K562 (cell line): ENCODE measurements around the gene AFF1. TPM values are rescaled to one million over a fixed set of nuclear protein-coding genes. Genes with fewer than 3 reads are reported as not detected.

Experiments
- CBX3 ChIP-seq, 2 experiments: IDR thresholded peaks; 1 replicate in 1 of 2; 2 replicates in 1 of 2; pipeline ENCODE4 v1.6.1; 2012; ENCODE audit warnings: inconsistent platforms in 2 of 2, low read length in 2 of 2, borderline replicate concordance in 1 of 2, control low read depth in 1 of 2
- DIDO1 ChIP-seq: fragments of 450-650 bp; IDR thresholded peaks from 2 replicates; pipeline ENCODE4 v1.6.1; 2016; ENCODE audit warnings: low read depth, missing biosample characterization, missing genetic modification characterization
- DPF2 ChIP-seq: fragments of 450-650 bp; IDR thresholded peaks from 2 replicates; pipeline ENCODE4 v1.6.1; 2016
- GATA2 ChIP-seq: sonication (generic); formaldehyde crosslinking; IDR thresholded peaks from 2 replicates; pipeline ENCODE4 v1.4.0; 2020; ENCODE audit warnings: mild to moderate bottlenecking, missing genetic modification reagents
- HDAC3 ChIP-seq: fragments of 450-650 bp; IDR thresholded peaks from 2 replicates; pipeline ENCODE4 v1.6.1; 2018; ENCODE audit warnings: borderline replicate concordance, mild to moderate bottlenecking, moderate library complexity; ENCODE audit not compliant: partially characterized antibody
- HDGF ChIP-seq: fragments of 450-650 bp; IDR thresholded peaks from 2 replicates; pipeline ENCODE4 v1.6.1; 2016
- KDM1A ChIP-seq, 2 experiments: fragments of 450-650 bp; IDR thresholded peaks; 2 replicates each; pipeline ENCODE4 v1.6.1; 2016; ENCODE audit warnings: mild to moderate bottlenecking in 2 of 2
- KLF16 ChIP-seq: IDR thresholded peaks from 2 replicates; pipeline ENCODE4 v1.6.1; 2016; ENCODE audit warnings: antibody characterized with exemption
- MXI1 ChIP-seq: IDR thresholded peaks from 2 replicates; pipeline ENCODE4 v1.6.1; 2011; ENCODE audit warnings: low read depth, mild to moderate bottlenecking, improper control_type of control experiment, low read length
- NCOA1 ChIP-seq: fragments of 450-650 bp; IDR thresholded peaks from 2 replicates; pipeline ENCODE4 v1.6.1; 2016; ENCODE audit warnings: low read depth
- SMARCE1 ChIP-seq: fragments of 450-650 bp; IDR thresholded peaks from 2 replicates; pipeline ENCODE4 v1.7.1; 2016; ENCODE audit warnings: mild to moderate bottlenecking
- ZNF212 ChIP-seq: fragments of 450-650 bp; formaldehyde crosslinking; IDR thresholded peaks from 2 replicates; pipeline ENCODE4 v1.4.0; 2020; ENCODE audit warnings: mild to moderate bottlenecking
- polyA plus RNA-seq, 8 experiments: library from polyadenylated mRNA; depleted of rRNA in 4 of 8; stranded (reverse) in 5 of 8; unstranded in 3 of 8; fragments of >200 nt; fragmentation: Nextera tagmentation in 2 of 8; fragmentation: Illumina TruSeq in 1 of 8; extraction: Ambion mirVana in 2 of 8; extraction: Trizol in 1 of 8; gene quantifications; 2 replicates each; pipeline versions ENCODE4 v1.2.1 to v1.2.3, GENCODE V29; 2011 to 2014; ENCODE audit warnings: inconsistent platforms in 1 of 8, missing spikeins in 1 of 8
- total RNA-seq, 7 experiments: library from RNA; depleted of rRNA in 6 of 7; stranded (reverse); fragments of >200 nt in 6 of 7; fragmentation: Illumina TruSeq in 2 of 7; extraction: Trizol in 2 of 7; gene quantifications; 2 replicates each; pipeline versions ENCODE4 v1.2.1 to v1.2.3, GENCODE V29; 2011 to 2021; ENCODE audit warnings: low replicate concordance in 1 of 7
- TF ChIP-seq, protein P1 (sequence below), 3 experiments: IDR thresholded peaks in 2 of 3; conservative IDR thresholded peaks in 1 of 3; 2 replicates each; pipeline ENCODE4 v1.5.1; 2011 to 2012; ENCODE audit warnings: low read length in 3 of 3, mild to moderate bottlenecking in 3 of 3, control low read depth in 2 of 3, improper control_type of control experiment in 1 of 3, inconsistent platforms in 1 of 3, low read depth in 1 of 3, mixed read lengths in 1 of 3, moderate library complexity in 1 of 3; ENCODE audit not compliant: insufficient read depth in 2 of 3
- TF ChIP-seq, protein P2 (sequence below), 2 experiments: fragments of 450-650 bp in 1 of 2; sonication (generic) in 1 of 2; formaldehyde crosslinking in 1 of 2; IDR thresholded peaks in 1 of 2; conservative IDR thresholded peaks in 1 of 2; 2 replicates each; pipeline versions ENCODE4 v1.6.1 to v1.8.1; 2016 to 2023; ENCODE audit warnings: mild to moderate bottlenecking in 2 of 2, moderate library complexity in 2 of 2, inconsistent platforms in 1 of 2, missing genetic modification reagents in 1 of 2
- TF ChIP-seq, protein P3 (sequence below): sonication (generic); formaldehyde crosslinking; IDR thresholded peaks from 2 replicates; pipeline ENCODE4 v1.9.0; 2022; ENCODE audit warnings: mild to moderate bottlenecking, missing genetic modification reagents
- TF ChIP-seq, protein P4 (sequence below): sonication (generic); formaldehyde crosslinking; IDR thresholded peaks from 2 replicates; pipeline ENCODE4 v1.8.0; 2023; ENCODE audit warnings: mild to moderate bottlenecking, missing genetic modification reagents
- TF ChIP-seq, protein P5 (sequence below): fragments of 250-450 bp; sonication (Bioruptor Pico); IDR thresholded peaks from 2 replicates; pipeline ENCODE4 v1.5.0; 2020; ENCODE audit warnings: mild to moderate bottlenecking

Gene AFF1
- total and polyA plus RNA-seq, 9 of the 15 experiments (the other 6 are each of a cell fraction or from before 2014, with no cell fraction given), result 4.1 to 47.5 (median 17.2) TPM

DNA sequence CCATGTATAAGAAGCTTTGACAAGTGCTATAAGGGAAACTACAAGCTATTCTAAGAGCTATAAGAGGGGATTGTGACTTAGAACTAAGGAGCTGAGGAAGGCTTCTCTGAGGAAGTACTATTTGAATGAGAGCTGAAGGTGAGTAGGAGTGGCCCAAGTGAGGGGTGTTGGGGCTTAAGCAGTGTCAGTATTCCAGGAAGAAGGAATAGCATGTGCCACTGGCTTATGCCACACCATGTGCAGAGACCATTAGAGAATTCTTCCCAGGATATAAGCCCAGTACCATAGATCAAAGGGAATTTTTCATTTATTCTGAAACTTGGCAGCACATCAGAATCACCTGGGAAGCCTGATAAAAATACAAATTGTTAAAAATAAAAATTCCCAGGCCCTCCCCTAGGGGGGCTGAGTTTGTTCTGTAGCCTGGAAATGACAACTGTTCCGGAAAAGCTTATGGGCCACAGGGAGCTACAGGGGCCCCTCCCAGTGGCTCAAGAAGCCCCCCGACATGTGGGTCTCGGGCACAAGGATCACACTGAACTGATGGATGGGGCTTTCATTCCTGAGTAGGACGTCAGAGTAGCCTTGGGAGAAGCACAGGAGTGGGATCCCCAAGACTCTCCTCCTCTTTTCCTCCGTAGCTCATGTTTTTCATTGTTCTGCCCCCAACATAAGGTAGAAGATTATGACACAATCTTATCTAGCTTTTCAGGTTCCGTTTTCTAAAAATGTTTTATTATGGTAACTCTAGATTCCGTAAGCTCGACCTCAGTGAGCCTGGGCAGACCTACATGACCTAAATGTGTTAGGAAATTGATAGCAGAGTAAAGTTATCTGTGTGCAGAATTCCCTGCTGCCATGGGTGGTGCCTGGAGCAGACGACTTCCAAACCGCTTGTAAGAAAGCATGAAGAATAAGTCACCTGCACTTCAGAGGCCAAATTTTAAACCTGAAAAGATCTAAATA, 119.3 kb downstream of the AFF1 start (continued):
- TF ChIP-seq, protein P1, sequence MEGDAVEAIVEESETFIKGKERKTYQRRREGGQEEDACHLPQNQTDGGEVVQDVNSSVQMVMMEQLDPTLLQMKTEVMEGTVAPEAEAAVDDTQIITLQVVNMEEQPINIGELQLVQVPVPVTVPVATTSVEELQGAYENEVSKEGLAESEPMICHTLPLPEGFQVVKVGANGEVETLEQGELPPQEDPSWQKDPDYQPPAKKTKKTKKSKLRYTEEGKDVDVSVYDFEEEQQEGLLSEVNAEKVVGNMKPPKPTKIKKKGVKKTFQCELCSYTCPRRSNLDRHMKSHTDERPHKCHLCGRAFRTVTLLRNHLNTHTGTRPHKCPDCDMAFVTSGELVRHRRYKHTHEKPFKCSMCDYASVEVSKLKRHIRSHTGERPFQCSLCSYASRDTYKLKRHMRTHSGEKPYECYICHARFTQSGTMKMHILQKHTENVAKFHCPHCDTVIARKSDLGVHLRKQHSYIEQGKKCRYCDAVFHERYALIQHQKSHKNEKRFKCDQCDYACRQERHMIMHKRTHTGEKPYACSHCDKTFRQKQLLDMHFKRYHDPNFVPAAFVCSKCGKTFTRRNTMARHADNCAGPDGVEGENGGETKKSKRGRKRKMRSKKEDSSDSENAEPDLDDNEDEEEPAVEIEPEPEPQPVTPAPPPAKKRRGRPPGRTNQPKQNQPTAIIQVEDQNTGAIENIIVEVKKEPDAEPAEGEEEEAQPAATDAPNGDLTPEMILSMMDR (IDR thresholded peaks at IDR 0.05 in 2 of 3, conservative IDR thresholded peaks at IDR 0.05 in 1 of 3; ENCODE audit: insufficient read depth in 2 of 3, low read depth in 1 of 3, low read length in 3 of 3), result peak in 1 of 3 experiments; percentile 27; a peak in 1 of 6 replicates
- TF ChIP-seq, protein P2, sequence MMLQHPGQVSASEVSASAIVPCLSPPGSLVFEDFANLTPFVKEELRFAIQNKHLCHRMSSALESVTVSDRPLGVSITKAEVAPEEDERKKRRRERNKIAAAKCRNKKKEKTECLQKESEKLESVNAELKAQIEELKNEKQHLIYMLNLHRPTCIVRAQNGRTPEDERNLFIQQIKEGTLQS (IDR thresholded peaks at IDR 0.05), result peak; percentile 26; the same call in 1 of the 2 replicates
- TF ChIP-seq, protein P2 (CRISPR knock-in tag; conservative IDR thresholded peaks at IDR 0.05), result no peak
- TF ChIP-seq KLF16, result peak; percentile 91
- peak; percentile 76 for TF ChIP-seq GATA2 (CRISPR knock-in tag)
- TF ChIP-seq SMARCE1, result peak; percentile 46; the same call in 1 of the 2 replicates
- peak; percentile 46; the same call in 1 of the 2 replicates for TF ChIP-seq MXI1
- TF ChIP-seq, protein P3, sequence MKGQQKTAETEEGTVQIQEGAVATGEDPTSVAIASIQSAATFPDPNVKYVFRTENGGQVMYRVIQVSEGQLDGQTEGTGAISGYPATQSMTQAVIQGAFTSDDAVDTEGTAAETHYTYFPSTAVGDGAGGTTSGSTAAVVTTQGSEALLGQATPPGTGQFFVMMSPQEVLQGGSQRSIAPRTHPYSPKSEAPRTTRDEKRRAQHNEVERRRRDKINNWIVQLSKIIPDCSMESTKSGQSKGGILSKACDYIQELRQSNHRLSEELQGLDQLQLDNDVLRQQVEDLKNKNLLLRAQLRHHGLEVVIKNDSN (CRISPR knock-in tag), result no peak
- no peak for TF ChIP-seq HDGF
- no peak for TF ChIP-seq CBX3 (IDR thresholded peaks at IDR 0.05; ENCODE audit: borderline replicate concordance in 1 of 2, low read length in 2 of 2)
- no peak for TF ChIP-seq ZNF212
- TF ChIP-seq DIDO1 (tag), result no peak
- TF ChIP-seq DPF2, result peak; percentile 82
- TF ChIP-seq NCOA1, result peak; percentile 28; the same call in 1 of the 2 replicates
- peak; percentile 50 to 59; a peak in 3 of 4 replicates for TF ChIP-seq KDM1A (IDR thresholded peaks at IDR 0.05)
- TF ChIP-seq, protein P4, sequence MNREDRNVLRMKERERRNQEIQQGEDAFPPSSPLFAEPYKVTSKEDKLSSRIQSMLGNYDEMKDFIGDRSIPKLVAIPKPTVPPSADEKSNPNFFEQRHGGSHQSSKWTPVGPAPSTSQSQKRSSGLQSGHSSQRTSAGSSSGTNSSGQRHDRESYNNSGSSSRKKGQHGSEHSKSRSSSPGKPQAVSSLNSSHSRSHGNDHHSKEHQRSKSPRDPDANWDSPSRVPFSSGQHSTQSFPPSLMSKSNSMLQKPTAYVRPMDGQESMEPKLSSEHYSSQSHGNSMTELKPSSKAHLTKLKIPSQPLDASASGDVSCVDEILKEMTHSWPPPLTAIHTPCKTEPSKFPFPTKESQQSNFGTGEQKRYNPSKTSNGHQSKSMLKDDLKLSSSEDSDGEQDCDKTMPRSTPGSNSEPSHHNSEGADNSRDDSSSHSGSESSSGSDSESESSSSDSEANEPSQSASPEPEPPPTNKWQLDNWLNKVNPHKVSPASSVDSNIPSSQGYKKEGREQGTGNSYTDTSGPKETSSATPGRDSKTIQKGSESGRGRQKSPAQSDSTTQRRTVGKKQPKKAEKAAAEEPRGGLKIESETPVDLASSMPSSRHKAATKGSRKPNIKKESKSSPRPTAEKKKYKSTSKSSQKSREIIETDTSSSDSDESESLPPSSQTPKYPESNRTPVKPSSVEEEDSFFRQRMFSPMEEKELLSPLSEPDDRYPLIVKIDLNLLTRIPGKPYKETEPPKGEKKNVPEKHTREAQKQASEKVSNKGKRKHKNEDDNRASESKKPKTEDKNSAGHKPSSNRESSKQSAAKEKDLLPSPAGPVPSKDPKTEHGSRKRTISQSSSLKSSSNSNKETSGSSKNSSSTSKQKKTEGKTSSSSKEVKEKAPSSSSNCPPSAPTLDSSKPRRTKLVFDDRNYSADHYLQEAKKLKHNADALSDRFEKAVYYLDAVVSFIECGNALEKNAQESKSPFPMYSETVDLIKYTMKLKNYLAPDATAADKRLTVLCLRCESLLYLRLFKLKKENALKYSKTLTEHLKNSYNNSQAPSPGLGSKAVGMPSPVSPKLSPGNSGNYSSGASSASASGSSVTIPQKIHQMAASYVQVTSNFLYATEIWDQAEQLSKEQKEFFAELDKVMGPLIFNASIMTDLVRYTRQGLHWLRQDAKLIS (CRISPR knock-in tag), result 0 out of 2 replicates have a peak, but pooled peaks have one; percentile 38
- peak; percentile 78 for TF ChIP-seq HDAC3
- TF ChIP-seq, protein P5, sequence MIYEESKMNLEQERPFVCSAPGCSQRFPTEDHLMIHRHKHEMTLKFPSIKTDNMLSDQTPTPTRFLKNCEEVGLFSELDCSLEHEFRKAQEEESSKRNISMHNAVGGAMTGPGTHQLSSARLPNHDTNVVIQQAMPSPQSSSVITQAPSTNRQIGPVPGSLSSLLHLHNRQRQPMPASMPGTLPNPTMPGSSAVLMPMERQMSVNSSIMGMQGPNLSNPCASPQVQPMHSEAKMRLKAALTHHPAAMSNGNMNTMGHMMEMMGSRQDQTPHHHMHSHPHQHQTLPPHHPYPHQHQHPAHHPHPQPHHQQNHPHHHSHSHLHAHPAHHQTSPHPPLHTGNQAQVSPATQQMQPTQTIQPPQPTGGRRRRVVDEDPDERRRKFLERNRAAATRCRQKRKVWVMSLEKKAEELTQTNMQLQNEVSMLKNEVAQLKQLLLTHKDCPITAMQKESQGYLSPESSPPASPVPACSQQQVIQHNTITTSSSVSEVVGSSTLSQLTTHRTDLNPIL, result no peak
